Liver (tissue), 3 donors: Measurements from ENCODE around the gene FAM204A.

Source experiments
- RAD21 ChIP-seq, 2 donors: IDR thresholded peaks; 2 replicates each; pipeline ENCODE4 v1.6.1; 2016; ENCODE audit warnings: antibody characterized with exemption in 2 of 2, mild to moderate bottlenecking in 2 of 2
- SP1 ChIP-seq: IDR thresholded peaks from 2 replicates; pipeline ENCODE4 v1.6.1; 2018; ENCODE audit warnings: antibody characterized with exemption, mild to moderate bottlenecking
- TF ChIP-seq, protein P1 (sequence below): fragments of 150-350 bp; IDR thresholded peaks from 2 replicates; pipeline ENCODE4 v1.5.1; 2017; ENCODE audit warnings: improper control_type of control experiment, low read depth, low read length; ENCODE audit not compliant: missing input control
- donor health status: healthy.
- donor health status: healthy.

DNA sequence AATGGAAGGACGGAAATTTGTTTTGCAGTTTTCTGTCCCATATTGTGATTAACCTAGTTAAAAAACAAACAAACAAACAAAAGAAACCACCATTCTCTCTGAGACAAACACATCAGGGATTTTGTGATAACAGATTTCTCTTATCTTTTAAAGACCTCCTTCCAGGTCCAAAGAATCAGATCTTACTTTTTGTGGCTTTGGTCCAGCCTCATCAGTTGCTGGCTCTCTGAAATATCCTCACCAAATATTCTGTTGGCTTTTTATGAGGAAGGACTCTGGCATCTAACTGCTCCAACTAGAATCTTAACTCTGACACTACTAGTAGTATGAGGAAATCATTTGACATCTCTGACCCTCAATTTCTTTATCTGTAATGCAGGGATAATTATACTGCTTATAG lies 4.8 kb downstream of the FAM204A start:
- TF ChIP-seq, protein P1, sequence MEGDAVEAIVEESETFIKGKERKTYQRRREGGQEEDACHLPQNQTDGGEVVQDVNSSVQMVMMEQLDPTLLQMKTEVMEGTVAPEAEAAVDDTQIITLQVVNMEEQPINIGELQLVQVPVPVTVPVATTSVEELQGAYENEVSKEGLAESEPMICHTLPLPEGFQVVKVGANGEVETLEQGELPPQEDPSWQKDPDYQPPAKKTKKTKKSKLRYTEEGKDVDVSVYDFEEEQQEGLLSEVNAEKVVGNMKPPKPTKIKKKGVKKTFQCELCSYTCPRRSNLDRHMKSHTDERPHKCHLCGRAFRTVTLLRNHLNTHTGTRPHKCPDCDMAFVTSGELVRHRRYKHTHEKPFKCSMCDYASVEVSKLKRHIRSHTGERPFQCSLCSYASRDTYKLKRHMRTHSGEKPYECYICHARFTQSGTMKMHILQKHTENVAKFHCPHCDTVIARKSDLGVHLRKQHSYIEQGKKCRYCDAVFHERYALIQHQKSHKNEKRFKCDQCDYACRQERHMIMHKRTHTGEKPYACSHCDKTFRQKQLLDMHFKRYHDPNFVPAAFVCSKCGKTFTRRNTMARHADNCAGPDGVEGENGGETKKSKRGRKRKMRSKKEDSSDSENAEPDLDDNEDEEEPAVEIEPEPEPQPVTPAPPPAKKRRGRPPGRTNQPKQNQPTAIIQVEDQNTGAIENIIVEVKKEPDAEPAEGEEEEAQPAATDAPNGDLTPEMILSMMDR, result no peak
- TF ChIP-seq RAD21 (IDR thresholded peaks at IDR 0.05) (no peak), SP1 (no peak)
